GM21528 (cell line): ENCODE results near the gene GPR157.
"Not testable (repeated sequence)": the region's sequence is repeated elsewhere in the genome, so short reads cannot be mapped to it uniquely, and the experiment has no call there.

Experiments used
- ATAC-seq: cut with Tn5 transposase; IDR thresholded peaks from one replicate; pipeline ENCODE4 v1.9.1; 2021; ENCODE audit warnings: mild to moderate bottlenecking, moderate library complexity; ENCODE audit not compliant: unreplicated experiment, low FRiP score

The GPR157 gene

DNA sequence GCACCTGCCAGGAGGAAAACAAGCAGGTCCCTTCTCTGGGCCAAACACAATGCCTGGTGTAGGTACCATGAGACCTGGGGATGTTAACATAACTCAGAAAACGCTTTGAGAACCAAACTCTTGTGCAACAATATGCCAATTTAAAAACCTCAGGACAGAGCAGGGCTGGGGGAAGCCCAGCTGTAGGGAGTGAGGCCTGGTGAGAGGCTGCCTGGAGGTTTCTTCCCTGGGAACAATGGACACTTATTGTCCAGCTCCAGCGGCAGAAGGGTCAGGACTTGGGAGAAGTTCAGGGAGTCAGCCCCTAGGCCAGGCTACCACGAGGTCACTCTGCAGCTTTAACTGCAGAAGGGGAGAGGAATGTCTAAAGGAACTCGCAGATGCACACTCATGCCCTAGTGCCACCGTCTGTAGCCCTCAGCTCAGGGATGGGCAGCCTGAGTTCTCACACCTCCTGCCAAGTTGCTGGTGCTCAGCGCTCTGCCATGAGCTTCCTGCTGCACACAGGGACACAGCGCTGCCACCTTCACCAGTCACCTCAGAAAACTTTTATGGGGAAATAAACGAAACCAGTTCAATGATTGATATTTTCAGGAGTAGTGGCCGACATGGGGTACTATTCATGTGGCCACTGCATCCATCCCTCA, 8.5 kb downstream of the GPR157 start:
- no peak for ATAC-seq

DNA sequence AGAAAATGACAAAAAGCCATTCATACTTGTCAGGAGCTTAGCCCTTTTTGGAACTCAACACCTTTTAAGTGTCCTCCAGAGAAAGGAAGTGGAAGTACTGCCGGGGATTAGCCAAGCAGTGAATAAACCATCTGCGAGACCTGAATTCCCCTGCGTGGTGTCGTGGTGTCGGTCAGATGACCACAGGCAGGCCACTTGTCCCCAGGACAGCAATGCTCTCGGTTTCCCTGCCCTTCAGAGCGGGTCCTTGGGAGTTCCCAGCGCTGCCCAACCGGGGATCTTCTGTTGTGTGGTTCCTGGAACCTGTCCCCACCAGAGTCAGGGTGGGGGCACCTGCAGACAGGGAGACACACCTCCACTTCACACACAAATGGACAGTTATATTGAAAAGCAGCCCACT, 9.2 kb downstream of the GPR157 start:
- ATAC-seq = no peak

DNA sequence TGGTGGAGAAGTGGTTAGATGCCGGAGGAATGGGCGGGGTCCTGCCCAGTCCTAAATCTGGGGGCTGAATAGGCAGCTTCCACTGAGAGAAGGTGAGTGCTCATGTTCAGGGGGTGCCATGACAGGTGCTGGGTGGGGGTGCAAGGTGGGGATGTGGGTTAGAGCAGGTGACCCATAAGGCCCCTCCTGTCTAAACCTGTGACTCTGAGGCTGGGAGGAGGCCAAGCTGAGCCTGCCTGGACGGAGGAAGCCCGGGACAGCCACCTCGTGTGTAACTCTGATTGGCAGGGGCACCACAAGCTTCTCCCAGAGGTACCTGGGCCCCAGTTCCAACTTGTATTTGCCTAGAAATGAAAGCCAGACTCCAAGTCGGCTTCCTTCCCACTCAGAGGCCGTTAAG, 10.7 kb downstream of the GPR157 start:
- no peak for ATAC-seq

DNA sequence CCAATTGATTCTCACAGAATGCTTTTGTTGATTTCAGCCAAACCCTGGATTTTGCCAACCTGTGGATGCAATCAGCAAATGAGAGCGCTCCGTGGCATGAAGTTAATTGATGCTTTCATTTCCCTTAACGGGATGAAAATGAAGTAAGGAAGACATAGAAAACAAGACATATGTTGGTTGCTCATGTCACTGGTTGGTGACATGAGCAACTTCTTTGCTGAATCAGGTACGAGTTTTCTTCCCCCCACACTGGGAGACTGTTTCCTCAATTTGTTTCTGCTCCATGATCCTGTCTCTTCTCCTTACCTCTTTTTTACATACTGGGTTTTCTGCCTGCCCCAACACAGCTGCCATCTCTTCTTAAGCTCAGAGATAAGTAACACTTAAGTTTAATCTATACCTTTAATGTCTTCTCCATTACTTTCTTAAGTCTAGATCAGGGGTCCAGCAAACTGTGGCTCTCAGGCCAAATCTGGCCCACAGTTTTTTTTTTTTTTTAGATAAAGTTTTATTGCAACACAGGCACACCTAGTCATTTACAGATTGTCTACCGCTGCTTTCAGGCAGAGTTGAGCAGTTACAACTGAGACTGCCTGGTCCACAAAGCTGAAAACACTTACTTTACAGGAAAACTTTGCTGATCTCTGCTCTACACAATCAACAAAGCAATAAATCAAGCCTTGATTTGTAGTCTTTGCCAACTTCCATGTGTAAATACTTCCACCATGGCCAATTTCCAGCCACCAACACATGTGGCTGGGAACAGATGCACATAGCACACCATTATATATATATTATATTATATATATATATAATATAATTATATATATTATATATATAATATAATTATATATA, 13.3 kb downstream of the GPR157 start:
- no peak for ATAC-seq

DNA sequence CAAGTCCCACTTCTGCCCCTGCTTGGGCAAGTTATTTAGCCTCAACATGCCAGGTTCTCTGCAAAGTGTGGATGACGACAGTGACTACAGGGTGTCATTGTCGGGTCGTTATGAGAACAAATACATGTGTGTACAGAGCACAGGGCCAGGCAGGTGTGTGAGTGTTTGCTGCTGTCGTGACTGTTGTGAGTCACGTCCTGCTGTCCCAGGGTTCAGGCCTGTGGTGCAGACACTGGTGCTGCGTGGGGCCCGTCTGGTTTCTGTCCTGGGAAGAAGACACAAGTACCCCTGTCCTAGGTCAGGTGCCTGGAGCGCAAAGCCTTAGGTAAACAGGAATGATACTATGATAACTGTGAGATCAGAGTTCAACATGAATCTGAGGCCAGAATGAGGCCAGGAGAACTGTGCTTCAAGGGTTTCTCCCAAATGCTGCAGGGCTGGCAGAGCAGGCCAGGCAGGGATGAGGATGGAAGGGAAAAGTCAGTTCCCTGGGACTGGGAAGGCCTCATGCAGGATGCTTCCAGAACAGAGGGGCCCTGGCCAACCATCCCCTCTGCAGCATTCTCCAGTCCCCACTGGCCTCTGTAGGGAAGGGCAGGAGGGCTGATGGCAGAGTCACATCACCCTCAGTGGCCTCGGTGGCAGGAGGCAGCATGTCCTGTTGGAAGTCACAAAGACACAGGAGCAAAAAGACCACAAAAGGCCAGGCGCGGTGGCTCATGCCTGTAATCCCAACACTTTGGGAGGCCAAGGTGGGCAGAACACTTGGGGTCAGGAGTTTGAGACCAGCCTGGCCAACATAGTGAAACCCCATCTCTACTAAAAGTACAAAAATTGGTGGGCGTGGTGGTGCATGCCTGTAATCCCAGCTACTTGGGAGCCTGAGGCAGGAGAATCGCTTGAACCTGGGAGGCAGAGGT, 15.7 kb downstream of the GPR157 start:
- ATAC-seq = no peak

DNA sequence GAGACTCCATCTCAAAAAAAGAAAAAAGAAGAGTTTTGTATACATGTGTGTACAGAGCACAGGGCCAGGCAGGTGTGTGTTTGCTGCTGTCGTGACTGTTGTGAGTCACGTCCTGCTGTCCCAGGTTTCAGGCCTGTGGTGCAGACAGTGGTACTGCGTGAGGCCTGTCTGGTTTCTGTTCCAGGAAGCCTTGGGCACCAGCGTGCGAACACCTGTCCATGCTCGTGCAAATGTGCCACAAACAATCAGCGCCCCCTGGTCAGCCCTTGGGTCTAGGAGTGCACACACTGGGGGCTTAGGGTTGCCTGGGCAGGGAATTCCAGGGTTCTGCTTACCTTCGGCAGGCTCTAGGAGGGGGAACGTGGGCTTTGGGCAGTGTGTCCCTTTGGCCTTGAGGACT, 16.9 kb downstream of the GPR157 start:
- no peak for ATAC-seq

DNA sequence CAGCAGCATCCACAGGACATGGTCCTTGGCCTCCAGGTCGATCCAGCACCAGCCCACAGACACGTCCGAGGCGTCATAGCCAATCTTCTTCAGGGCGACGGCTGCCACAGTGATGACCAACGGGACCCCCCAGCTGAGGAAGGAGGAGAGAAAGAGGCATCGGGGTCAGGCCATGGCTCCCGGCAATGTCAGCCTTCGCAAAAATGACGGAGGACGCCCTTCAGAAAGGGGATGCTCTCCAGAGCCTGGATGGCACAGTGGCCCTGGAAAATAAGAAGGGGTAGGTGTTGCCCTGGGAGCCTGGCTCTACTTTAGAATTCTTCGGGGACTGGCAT, 17.6 kb downstream of the GPR157 start:
- ATAC-seq = no peak

DNA sequence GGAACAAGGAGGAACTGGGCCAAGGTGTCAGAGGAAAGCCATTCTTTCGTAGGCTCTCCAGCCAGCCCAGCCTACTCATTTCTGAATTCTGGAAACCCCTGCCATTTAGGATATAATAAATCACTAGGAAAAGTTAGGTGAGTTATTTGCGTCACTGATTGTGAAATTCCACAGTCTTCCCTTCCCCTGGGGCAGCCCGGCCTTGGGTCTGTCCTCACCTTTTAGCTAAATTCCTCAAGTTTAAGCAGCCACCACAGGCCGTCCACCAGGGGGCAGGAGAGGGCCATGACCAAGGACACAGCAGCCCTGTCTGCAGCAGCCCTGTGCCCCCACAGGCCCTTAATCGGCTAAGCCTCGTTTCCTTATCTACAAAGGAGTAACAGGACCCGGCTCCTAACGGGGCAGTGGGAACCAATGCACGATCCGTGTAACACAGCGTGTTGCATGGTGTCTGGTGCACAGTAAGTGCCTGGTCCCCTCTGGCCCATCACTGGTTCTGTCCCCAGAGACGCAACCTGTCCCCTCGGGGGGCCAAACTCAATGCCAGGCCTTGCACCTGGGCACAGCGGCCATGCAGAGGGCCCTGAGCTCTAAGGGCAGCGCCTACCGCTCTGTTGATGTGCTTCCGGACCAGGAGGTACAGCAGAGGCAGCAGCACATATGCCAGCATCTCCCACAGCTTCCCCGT, 18.1 kb downstream of the GPR157 start:
- no peak for ATAC-seq

DNA sequence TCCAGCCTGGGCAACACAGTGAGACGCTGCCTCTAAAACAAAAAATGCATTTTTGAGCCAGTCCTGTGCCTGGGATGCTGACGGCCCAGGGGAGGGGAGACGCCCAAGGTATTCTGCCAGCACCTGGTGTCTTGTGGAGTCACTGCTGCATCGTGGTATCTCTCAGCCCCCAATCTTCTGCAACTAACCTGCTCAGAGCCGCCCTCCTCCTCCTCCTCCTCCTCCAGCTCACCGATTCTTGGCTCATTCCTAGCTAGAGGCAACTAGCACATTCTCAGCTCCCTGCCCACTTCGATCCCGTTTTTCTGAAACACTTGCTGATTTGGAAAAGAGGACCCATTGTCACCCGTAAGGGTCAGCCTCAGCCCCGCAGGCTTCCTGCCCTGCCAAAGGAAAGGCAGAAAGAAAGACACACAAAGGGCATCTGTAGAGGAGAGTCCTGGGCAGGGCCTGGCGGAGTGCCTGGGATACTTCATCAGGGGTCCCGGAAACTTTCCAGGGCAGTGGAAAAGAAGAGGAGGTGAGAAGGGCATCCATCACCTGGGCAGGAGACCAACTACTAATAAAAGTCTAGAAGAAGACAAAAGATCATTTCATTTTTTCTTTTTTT, 20.7 kb downstream of the GPR157 start:
- ATAC-seq = no peak

DNA sequence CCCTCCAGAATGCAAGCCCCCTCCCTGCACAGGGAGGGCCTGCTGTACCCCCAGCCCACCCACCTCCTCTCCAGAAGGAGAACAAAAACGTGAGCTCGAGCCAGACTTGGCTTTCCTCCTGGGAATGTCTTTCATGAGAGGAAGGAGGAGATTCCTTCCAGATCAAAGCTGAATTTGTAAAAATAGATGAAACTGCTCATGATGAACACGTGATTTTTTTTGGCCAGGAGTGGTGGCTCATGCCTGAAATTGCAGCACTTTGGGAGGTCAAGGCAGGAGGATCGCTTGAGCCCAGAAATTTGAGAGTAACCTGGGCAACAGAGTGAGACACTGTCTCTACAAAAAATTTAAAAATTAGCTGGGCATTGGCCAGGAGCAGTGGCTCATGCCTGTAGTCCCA, 21.8 kb downstream of the GPR157 start:
- no peak for ATAC-seq

DNA sequence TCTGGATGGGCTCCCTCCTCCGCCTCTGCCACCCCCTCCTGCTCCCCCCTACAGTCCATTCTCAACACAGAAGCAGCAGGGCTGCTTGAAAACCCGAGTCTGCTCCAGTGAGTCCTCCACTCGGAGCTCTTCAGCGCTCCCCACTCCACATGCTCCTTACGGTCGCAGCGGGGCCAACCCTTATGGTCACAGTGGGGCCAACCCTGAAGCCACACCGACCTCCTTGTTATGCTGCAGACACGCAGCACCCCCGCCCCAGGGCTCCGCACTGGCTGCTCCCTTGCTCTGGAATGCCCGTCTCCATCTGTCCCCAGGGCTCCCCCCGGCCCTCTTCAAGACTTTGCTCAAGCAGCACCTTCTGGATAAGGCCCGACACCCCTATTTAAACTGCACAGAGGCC, 22.6 kb downstream of the GPR157 start:
- no peak for ATAC-seq

DNA sequence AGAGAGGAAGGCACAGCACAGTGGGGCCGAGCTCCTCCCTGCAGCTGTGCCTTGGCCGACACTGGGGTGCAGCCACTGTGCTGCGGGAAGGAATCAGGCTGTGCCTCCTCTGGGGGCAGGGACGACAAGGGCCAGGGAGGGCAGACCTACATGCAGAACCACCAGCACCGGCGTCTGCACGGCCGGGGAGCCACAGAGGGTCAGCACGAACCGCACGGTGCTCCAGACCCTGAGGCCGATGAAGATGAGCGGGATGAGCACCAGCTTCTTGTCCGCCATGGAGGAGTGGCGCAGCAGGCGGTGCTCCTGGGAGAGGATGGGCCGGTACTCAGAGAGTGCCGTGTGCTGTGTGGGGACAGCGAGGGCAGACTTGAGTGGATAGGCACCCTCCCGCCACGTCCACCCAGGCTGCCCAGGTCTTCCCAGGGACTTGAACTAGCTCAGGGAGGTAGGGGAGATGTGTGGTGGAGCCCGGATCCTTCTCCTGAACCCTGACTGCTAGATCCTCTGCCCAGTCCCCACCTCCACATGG, 23.5 kb downstream of the GPR157 start:
- no peak for ATAC-seq

DNA sequence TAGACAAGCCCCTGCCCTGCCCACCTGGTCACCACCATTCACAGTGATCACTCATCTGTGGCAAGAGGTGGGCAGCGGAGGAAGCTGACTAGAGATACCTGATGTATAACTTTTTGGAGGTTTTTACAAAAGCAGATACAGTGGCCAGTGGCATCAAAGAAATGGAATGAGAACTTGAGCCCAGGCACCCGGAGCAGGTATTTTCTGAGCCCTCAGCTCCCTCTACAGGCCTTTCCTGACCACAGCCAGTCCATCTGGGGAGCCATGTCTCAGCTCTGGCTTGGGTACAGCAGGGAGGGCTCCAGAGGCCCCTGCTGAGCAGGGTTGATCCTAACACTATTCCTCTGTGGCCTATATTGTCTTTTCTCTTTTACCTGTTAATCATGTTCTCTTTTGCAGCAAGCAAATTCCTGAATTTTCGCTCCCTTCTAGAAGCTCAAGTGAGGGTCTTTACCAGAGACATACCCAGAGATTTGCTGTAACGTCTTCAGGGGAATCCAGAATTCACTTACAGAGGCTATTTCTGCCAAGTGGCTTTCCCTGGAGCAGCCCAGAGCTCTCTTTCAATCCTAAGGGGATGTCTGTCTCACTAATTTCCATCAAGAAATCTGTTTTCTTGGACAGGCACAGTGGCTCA, 27.3 kb downstream of the GPR157 start:
- no peak for ATAC-seq

DNA sequence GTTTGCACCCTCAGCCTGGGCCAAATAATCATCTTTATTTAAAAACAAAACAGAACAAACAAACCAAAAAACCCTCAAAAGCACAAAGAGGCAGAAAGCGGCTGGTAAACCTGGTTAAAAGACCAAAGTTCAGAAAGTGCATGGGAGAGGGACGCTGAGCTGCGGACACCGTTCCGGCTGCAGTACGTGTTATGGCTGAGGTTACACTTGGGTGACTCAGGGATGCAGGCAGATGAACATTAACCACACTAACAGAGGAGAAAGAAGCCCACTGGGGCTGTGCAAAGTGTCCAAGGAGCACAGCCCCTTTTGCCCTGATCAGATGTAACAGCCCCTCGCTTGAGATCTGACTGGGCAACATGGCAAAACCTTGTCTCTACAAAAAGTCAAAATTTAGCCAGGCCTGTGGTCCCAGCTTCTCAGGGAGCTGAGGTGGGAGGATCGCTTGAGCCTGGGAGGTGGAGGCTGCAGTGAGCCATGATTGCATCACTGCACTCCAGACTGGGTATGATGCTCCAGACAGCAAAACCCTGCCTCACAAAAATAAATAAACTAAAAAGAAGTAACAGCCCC, 28.3 kb downstream of the GPR157 start:
- ATAC-seq = no peak

DNA sequence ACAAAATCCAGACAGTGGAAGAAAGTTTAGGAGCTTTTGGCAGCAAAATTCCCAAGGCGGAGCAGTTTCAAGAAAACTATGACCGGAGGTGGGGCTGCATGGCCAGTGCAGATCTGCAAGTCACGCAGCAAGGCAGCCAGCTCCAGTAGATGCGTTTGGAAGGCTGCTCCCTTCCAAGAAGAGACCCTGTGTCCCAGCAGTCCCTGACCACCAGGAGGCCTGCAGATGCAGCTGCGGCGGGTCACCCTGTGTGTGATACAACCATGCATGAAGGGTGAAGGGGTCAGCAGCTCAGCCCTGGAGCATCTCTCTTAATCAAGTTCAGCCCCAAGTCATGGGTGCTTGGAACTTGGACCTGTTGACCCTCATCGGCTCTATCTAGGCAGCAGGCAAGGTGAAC, 29.3 kb downstream of the GPR157 start:
- no peak for ATAC-seq

DNA sequence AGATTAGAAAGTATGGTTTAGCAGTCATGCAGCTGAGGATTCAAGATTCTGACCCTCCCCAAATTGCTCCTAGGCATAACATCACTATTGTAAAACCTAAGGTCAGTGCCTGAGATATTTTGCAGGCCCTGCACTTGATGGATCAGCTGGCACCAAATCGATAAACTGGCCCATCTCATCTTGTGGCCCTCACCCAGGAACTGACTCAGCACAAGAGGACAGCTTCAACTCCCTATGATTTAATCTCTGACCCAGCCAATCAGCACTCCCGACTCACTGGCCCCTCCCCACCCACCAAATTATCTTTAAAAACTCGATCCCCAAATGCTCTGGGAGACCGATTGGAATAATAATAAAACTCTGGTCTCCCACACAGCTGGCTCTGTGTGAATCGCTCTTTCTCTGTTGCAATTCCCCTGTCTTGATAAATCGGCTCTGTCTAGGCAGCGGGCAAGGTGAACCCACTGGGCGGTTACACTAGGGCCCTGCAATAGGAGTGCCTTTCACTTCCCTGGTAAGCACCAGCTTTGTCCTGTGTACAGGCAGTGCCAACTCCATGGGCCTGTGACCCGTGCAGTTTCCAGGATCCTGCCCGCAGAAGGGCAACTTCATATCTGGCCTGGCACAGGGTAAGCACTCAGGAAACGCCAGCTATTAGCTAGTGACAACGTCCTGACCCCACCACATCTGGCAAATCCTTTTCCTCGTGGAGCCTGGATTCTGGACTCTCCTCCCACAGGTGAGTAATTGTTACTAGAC, 30.8 kb downstream of the GPR157 start:
- ATAC-seq = no peak

DNA sequence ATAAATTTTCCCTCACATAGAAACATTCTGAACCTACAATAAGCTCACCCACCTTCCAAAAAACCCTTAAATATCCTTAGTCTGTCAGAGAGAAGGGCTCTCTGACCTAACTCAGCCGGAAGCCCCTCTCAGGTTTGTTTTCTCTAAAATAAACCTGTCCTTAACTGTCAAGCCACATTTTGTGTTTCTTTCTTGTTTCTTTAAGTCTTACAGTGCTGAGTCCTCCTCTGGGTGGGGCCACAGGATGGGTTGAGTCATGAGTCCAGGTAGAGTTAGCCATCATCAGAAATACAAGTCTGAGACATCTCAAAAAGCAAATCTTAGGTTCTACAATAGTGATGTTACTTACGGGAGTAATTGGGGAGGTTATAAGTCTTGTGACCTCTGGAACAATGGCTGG, 33.1 kb downstream of the GPR157 start:
- no peak for ATAC-seq

DNA sequence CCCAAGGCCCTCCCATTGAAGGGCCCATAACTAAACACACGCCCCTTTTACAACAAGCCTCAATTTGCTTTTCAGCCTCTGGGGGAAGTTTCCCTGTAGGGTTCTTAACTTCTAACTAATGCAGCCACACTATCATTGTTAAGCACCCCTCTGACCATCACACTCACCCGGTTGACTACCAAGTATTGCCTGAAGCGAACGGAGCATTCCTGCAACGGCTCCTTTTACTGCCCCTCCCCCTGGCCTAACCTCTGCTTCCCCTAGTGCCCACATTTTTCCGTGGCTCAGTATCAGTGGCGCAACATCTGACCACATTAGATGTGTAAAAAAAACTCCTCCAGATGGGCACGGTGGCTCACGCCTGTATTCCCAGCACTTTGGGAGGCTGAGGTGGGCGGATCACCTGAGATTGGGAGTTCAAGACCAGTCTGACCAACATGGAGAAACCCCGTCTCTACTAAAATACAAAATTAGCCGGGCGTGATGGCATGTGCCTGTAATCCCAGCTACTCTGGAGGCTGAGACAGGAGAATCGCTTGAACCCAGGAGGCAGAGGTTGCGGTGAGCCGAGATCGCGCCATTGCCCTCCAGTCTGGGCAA, 34.8 kb downstream of the GPR157 start:
- not testable (repeated sequence) for ATAC-seq
